Left lobe of liver (tissue), 1 donor: ENCODE results near the gene DDX55. TPM values are rescaled to one million over a fixed set of nuclear protein-coding genes. Genes with fewer than 3 reads are reported as not detected.

Source experiments
- total RNA-seq: library from RNA; stranded (reverse); gene quantifications from one replicate; pipeline ENCODE4 v1.2.1, GENCODE V29; 2021
- donor health status: DM: no; HTN: yes; CAD: no.

The DDX55 gene
- total RNA-seq, 1 donor from 2014 or later: 10.0 TPM

Other genes with a start within 250 kb of the DDX55 start
- 13.8 TPM for gene SBNO1, start 237.3 kb upstream of the DDX55 start, total RNA-seq
- 14.7 TPM for gene KMT5A, start 218.0 kb upstream of the DDX55 start, total RNA-seq
- gene RILPL2, start 165.4 kb upstream of the DDX55 start, total RNA-seq: 2.7 TPM
- gene SNRNP35, start 144.0 kb upstream of the DDX55 start, total RNA-seq: 7.6 TPM
- 3.4 TPM for gene RILPL1, start 68.4 kb upstream of the DDX55 start, total RNA-seq
- gene TMED2, start 17.5 kb upstream of the DDX55 start, total RNA-seq: 266 TPM
- gene EIF2B1, start 31.6 kb downstream of the DDX55 start, total RNA-seq: 23.9 TPM
- 7.5 TPM for gene GTF2H3, start 31.7 kb downstream of the DDX55 start, total RNA-seq
- gene TCTN2, start 69.0 kb downstream of the DDX55 start, total RNA-seq: 1.5 TPM
- 10.7 TPM for gene ATP6V0A2, start 110.3 kb downstream of the DDX55 start, total RNA-seq
- gene DNAH10, start 160.2 kb downstream of the DDX55 start, total RNA-seq: 0.28 TPM